H54 (cell line): ENCODE results near the gene PPFIA3.
"Not testable (repeated sequence)": the region's sequence is repeated elsewhere in the genome, so short reads cannot be mapped to it uniquely, and the experiment has no call there.

Experiments used
- DNase-seq: peaks from one replicate; pipeline ENCODE4 v3.0.0; 2011; ENCODE audit warnings: low spot score, mixed read lengths; ENCODE audit not compliant: insufficient read length
- FAIRE-seq: peaks from 3 replicates; lab custom pipeline; 2011; peaks lifted over from hg19 to GRCh38; lab: Jason Lieb, UNC
- POLR2A ChIP-seq: IDR thresholded peaks from 2 replicates; pipeline ENCODE4 v1.6.1; 2011; ENCODE audit warnings: low read depth, mild to moderate bottlenecking, low read length

The PPFIA3 gene

GRCh38 chr19:49125025-49125731, 5.8 kb downstream of the PPFIA3 start:
- TF ChIP-seq POLR2A, result no peak
- FAIRE-seq (no peak), DNase-seq (no peak)

DNA sequence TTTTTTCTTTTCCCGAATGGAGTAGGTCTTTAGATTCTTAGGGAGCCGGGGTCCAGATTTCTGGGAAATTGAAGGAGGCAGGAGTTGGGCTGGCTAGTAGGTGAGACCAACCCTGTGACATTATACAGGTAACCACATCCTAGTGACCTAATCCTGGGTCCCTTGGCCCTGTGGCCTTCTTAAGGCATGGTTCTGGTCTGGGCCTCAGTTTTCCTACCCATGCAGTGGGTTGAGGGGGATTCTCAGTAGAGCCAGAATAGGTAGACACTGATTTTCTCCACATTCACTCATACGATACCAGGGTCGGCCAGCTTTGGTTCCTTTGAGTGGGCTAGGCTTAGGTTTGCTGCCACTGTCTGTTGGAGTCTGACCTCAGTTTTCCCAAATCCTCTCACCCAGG, 7.2 kb downstream of the PPFIA3 start:
- TF ChIP-seq POLR2A, result no peak
- no peak for DNase-seq
- no peak for FAIRE-seq

GRCh38 chr19:49127225-49127624, 7.9 kb downstream of the PPFIA3 start:
- DNase-seq, FAIRE-seq: not testable (repeated sequence)

GRCh38 chr19:49127674-49128544, 8.6 kb downstream of the PPFIA3 start:
- DNase-seq (peak; percentile 90), FAIRE-seq (peak; percentile 30)
- peak; percentile 18; the same call in 1 of the 2 replicates for TF ChIP-seq POLR2A

DNA sequence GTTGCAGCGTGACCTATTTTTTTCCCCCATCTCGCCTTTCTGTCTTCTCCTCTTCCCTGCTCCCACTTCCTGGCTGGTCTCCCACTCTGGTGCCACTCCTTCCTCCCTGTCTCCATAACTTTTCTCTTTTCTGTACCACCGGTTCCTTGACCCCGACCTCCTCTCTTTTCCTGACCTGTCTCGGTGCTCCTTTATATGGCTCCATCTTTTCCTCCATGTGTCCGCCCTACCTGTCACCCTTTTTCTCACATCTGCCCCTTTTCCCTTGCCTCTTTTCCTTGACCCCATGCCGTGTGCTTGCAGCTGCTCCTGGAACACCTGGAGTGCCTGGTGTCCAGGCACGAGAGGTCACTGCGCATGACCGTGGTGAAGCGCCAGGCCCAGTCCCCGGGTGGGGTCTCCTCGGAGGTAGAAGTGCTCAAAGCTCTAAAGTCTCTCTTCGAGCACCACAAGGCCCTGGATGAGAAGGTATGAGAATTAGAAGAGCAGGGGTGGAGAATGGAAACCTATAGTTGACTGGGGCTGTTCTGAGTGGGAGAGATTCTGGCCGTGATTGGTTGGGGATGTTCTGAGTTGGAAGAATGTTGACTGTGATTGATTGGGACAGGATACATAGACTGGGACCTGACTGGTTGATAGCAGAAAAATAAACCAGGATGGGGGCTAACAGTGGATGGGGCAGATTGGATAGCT, 9.3 kb downstream of the PPFIA3 start:
- TF ChIP-seq POLR2A, result no peak
- no peak for DNase-seq
- no peak for FAIRE-seq

DNA sequence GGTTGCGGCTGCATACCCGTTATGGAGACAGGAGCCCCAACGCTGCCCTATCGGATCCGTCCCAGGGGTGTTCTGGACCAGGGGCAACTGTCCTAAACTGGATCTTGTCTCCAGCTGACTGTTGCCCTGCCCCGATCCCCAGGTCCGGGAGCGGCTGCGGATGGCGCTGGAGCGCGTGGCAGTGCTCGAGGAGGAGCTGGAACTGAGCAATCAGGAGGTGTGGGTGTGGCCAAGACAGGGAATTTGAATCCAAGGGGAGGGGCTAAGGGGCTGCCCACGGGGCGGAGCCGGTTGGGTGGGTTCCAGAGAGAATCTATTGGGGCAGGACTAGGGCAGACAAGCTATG, 9.9 kb downstream of the PPFIA3 start:
- FAIRE-seq (no peak), DNase-seq (no peak)
- TF ChIP-seq POLR2A, result no peak

DNA sequence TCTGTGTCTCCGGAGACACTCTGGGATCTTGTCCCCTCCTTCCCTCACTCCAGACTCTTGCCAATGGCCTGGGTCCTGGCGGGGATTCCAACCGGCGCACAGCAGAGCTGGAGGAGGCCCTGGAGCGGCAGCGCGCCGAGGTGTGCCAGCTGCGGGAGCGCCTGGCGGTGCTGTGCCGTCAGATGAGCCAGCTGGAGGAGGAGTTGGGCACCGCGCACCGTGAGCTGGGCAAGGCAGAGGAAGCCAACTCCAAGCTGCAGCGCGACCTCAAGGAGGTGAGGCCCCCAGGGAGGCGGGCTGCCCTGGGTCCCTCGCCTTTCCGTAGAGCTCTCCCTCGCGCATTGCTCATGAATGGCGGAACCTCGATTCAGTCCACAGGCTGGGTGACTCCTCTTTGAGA, 11.0 kb downstream of the PPFIA3 start:
- DNase-seq (no peak), FAIRE-seq (no peak)
- TF ChIP-seq POLR2A, result no peak

DNA sequence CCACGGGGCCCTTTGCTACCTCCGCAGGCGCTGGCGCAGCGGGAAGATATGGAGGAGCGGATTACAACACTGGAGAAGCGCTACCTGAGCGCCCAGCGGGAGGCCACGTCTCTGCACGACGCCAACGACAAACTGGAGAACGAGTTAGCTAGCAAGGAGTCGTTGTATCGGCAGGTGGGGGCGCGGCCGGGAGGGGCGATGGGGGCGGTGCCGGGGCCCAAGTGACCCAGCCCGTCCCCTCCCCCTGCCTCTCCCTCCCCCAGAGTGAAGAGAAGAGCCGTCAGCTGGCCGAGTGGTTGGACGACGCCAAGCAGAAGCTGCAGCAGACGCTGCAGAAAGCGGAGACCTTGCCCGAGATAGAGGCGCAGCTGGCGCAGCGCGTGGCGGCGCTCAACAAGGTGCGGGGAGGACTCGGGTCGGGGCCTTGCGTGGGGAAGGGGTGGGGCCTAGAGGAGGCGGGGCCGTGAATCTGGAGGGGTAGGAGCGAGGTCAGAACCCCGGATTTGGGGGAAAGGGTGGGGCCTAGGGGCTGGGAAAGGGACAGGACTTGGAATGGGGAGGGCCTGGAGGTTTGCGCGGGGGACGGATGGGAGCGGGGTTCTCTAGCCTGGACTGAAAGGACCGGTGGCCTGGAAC, 13.7 kb downstream of the PPFIA3 start:
- FAIRE-seq, result no peak
- TF ChIP-seq POLR2A, result no peak
- no peak for DNase-seq

- TF ChIP-seq POLR2A, result no peak
- no peak for FAIRE-seq
- DNase-seq, result no peak
Measured at GRCh38 chr19:49133621-49134454, 14.5 kb downstream of the PPFIA3 start.

DNA sequence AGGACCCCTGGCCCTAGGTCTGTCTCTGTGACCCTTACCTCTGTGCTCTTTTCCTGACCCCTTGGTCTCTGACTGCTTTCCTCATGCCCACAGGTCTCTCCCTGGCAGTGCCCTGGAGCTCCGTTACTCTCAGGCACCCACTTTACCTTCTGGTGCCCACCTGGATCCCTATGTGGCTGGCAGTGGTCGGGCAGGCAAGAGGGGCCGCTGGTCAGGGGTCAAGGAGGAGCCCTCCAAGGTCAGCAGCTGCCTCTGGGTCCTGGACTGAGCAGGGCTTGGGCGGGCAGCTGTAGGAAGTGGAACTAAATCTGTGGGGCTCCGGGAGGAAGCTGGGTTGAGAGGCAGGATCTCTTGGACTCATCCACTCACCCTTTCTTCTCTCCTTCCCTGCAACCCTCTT, 16.3 kb downstream of the PPFIA3 start:
- no peak for DNase-seq
- no peak for FAIRE-seq
- TF ChIP-seq POLR2A, result no peak

DNA sequence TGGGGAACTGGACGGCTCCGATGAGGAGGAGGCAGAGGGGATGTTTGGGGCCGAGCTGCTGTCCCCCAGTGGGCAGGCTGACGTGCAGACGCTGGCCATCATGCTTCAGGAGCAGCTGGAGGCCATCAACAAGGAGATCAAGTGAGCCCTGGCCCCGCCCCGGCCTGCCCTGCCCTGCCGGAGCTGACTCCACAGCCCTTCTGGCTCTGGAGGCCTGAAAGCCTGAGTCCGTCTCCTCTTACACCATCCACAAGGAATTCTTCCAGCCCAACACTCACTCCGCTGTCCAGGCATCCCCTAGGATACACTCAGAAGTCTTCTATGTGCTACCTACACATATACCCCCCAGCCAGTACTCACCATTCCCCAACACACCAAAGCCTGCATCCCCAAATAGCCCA, 17.4 kb downstream of the PPFIA3 start:
- DNase-seq (no peak), FAIRE-seq (no peak)
- TF ChIP-seq POLR2A, result no peak

DNA sequence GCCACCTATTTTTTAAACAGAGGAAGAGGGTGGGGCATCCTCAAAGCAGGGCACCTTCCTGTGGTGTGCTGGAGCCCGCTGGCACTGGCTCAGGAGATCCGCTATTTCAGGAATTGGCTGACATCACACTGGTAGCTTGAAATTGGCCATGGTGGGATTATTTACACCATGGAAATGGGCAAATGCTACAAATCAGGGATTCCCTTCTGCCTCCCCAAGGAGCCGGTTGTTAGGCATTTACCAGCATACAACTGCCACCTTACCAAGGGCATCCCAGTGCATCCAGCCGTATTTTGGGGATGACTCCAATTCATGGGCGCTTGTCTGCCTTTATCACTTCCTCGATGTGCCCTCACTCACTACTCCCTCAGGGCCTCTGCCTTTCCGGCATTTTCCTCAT, 21.6 kb downstream of the PPFIA3 start:
- DNase-seq, result no peak
- no peak for TF ChIP-seq POLR2A
- FAIRE-seq, result no peak

GRCh38 chr19:49141352-49141751, 22.0 kb downstream of the PPFIA3 start:
- TF ChIP-seq POLR2A, result no peak
- DNase-seq (no peak), FAIRE-seq (no peak)

DNA sequence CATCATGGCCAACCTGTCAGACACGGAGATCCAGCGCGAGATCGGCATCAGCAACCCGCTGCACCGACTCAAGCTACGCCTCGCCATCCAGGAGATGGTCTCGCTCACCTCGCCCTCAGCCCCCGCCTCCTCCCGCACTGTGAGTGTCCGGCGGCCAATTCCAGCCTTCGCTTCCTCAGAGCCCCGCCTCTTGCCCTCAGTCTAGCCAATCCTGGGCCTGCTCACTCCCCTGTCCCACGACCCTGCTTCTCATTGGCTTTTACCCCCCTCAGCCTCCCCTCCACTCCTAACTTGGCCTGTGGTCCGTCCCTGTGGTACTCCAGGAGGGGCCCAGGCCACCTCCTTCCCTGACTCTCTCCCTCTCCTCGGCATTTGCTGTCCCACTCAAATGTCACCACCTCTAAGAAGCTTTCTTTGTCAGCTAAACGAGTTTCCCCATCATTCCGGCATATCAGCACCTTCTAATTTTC, 23.6 kb downstream of the PPFIA3 start:
- DNase-seq, result peak; percentile 88
- peak; percentile 77 for FAIRE-seq
- TF ChIP-seq POLR2A, result peak; percentile 73
